NCI-H82 (cell line): ENCODE measurements around the gene CPTP.

Experiments
- DNase-seq: peaks from one replicate; lab custom pipeline; 2025; lab: John Stamatoyannopoulos, UW

CPTP gene

DNA sequence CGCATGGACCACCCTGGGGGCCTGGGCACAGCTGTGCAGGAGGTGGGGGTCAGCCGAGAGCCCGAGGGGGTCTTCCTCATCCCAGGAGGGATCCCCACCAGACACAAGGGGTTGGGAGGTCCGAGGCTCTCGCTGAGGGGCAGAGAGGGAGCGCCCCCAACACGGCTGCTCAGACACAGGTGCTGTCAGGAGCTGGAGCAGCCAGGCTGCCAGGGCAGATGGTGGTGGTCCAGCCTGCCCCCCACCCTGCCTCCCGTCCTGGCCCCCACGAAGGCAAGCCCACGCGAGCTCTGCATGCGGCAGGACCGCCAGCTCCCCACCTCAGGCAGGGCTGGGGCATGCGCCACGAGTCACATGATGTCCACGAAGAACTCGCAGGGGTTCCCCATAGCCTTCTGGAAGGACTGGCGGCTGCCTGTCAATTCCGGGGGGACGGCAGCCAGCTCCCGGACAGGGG lies 11.2 kb downstream of the CPTP start:
- DNase-seq = no peak

DNA sequence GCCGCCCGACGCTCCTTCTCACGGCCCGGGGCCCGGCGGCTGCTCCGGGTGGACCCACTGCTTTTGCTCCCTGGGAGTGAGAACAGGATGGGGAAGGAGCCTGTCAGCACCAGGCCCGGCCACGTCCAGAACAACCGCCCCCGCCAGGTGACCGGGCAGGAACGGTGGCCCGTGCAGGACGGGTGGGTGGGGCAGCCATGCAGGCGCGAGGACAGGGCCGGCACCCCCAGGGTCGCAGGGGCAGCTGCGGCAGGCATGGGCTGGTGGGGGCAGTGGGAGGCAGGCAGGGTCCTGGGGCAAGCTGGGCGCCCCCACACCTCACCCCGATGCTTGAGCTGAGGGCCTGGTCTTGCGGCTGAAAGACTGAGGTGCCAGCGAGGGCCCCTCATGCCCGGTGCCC lies 11.8 kb downstream of the CPTP start:
- no peak for DNase-seq

DNA sequence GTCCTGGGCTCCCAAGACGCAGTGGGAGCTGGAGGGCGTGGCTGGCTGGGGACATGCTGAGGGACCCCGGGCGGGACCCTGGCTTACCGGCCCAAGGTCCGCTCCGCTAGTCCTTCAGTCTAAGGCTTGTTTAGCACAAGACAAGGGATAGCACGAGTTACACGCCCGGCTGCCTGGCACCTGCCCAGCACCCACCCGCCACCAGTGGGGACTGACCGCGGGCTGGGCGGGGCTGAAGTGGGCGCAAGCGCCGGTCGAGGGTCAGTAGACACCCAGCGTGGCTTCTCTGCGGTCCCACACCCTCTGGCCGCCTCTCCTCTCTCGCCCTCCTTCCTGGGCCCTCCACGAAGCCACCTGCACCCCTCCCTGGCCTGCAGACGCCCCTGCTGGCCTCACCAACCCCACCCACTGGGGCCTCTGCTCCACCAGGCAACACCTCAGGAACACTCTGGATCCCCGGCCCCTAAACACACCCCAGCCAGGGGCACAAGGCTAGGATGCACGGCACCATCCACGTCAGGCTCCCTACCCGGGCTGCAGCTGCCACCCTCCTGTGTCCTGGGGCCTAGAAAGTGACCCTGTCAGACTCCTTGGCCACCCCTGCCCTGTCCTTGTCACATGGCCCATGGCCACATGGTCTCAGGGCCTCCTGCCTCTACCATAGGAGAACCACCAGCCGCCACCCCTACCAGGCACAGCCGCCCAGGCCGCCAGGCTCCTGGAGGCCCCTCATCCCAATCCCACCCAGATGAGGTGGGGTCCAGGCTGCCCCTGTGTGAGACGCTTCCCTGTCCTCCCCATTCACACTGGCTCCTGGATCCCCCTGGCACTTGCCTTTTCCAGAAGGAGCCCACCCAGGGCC lies 12.6 kb downstream of the CPTP start:
- DNase-seq = no peak

DNA sequence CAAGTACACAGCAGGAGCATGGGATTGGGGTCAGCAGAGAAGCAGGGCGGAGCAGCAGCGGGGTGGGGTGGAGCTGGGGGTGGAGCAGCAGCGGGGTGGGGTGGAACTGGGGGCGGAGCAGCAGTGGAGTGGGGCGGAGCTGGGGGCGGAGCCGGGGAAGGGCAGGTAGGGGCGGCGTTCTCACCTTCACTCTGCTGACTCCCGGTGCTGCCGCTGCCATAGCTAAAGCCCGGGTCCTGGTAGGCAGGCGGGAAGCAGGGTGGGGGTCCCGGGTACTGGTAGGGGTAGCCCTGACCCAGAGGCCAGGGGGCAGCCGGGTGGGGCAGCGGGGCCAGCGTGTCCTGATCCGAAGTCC lies 13.2 kb downstream of the CPTP start:
- peak; percentile 67 for DNase-seq

DNA sequence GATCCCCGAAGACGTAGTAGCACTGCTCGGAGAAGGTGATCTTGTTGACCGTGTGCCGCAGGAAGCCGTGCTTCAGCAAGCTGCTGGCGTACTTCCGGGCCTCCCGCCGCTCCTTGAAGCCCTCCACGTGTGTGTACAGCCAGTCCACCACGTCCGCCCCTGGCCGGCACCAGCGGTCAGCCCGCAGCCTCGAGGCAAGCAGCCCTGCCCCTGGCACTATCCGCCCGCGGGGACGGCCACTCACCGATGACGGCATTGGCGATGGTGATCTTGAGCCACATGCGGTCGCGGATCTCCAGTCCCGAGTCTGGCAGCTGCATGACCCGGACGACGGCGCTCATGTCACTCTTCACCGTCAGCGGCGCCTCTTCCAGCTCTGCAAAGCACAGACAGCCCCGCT lies 13.7 kb downstream of the CPTP start:
- no peak for DNase-seq

DNA sequence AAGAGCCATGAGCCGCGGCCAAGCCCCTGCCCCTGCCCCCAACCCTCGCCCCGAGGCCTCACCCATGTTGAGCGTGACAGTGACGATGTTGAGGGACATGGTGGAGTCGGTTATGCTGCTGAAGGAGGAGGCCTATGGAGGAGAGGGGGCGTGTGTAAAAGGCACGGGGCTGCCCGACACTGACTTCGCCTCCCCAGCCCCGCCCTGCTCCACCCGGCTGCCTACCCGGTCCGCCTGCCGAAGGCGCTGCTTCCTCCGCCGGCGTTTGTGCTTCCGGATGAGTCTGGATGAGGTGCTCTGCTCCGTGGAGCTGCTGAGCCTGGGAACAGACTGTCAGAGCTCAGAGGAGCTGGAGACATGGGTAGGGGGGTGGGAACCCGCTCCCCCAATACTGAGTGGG lies 15.6 kb downstream of the CPTP start:
- DNase-seq = no peak

DNA sequence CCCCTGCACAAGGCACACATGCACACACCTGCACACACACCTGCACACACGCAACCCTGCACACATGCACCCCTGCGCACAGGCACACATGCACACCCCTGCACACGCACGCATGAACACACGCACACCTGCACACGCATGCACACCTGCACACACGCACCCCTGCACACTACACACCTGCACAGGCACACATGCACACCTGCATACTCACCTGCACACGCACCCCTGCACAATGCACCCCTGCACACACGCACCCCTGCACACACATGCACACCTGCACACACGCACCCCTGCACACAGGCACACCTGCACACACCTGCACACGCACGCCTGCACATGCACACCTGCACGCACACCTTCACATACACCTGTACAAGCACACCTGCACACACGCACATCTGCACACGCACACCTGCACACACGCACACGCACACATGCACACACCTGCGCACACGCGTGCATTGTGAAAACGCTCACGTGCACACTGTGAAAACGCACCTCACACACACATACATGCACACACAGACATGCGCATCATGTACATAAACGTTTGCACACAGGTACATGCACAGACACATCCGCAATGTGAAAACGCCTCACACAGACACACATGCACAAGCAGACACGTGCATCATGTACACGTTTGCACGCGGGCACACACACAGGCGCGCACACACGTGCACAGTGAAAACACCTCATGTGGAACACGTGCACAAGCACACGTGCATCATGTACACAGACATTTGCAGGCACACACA lies 16.4 kb downstream of the CPTP start:
- DNase-seq = no peak

DNA sequence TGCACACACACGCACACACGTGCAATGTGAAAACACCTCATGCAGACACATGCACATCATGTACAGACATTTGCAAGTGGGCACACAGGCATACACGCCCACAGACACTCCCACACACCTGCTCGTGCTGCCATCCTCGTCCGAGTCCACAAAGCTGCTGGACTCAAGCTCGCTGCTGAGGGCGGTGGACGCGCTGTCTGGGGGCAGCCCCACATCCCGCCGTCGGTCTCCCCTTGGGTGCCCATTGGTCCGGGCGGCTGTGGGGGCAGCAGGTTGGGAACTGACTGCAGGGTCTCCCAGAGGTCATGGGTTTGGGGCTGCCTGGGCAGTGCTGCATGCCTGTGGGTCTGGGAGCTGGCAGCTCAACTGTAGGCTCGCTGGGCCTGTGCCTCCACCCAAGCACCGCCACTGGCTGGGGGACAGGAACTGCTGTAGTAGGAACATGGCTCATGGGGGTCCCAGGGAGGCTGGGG lies 17.0 kb downstream of the CPTP start:
- DNase-seq = no peak

DNA sequence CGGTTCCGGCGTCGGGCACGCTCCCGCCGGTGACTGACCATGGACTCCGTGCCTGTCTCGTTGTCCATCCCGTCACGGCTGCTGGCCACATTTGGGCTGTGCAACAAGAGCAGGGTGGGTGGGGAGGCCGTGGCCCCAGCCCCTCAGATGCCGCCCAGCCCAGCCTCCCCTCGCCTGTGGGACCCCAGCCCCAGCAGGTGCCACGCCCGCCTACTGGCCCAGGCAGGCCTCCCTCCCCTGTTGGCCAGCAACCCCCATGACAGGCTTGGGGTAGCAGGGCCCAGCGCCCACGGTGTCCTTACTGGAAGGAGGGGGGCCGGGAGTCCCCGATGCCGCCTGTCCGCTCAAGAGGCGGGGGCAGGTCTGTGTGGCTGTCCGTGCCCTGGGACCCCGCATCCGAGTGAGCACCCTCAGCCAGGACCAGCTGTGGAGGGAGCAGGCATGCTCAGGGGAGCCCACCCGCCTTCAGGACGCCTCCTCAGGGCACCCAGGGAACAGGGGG lies 17.5 kb downstream of the CPTP start:
- DNase-seq = no peak

DNA sequence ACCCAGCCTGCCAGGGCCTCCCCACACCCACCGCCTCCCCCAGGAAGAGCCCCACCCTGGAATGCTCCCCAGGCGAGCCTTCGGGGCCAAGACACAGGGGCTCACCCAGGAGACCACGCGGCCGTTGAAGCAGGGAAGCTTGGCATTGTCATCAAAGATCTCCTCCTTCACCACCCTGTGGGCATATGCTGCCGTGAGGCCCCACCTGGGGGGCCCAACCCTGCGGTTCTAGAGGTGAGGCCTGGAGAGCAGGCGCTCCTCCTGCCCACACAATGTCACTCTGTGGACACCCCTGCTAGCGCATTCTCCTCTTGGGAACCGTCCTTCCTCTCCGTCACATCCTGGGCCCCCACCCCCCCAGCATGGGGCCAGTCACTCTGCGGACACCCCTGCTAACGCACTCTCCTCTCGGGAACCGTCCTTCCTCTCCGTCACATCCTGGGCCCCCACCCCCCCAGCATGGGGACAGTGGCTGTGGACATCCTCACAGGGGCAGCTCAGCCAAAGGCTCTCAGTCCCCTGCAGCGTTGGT lies 18.0 kb downstream of the CPTP start:
- no peak for DNase-seq

DNA sequence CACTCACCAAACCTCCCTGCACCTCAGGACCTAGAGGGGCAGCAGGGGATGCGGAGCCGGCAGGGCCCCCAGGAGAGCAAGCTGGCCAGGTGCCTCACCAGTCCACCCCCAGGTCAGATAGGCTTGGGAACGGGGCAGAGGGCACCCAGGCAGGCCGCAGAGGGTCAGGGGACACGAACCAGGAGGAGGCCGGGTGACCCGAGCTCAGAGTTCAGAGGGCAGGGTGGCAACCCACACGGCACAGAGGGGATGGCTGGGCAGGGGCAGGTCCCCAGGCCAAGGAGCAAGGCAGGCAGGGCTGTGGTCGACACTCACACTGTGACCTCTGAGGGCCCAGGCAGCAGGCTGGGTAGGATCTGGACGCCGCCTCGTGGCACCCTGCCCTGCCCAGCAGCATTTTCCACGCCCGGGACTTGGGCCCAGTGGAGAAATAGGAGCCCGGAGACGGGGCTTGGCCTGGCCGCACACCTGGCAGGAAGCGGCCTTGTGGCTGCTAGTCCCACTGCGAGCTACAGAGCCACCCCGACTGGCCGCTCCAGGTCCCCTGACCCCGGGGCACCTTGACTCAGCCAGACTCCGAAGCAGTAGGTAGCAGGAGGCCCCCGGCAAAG lies 19.3 kb downstream of the CPTP start:
- no peak for DNase-seq

DNA sequence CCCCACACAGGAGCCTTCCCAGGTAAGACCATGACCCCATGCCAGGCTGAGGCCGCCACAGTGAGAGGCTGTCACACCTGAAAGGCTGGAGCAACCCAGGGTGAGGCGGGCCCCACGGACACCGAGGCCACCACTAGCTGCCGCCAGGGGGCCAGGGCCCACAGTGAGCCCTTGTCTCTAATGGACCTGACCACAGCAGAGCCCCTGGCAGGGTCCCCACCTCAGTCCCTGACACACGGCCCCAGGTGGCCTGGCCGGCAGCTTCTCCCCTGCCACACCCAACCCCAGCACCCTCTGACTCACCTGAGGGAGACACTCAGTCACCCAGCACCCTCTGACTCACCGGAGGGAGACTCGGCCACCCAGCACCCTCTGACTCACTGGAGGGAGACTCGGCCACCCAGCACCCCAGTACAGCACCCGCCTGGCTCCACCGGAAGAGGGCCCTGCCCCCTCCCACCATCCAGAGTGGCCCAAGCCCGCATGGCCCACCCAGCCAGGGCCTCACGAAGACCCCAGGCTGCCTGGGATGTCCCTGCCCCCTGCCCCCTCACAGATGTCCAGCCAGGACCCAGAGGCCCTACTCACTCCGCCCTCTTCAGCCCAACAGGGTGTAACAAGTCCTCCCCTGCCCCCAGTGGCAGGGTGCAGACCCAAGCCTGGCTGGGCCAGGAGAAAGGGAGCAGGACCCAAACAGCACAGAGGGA lies 20.2 kb downstream of the CPTP start:
- peak; percentile 72 for DNase-seq

DNA sequence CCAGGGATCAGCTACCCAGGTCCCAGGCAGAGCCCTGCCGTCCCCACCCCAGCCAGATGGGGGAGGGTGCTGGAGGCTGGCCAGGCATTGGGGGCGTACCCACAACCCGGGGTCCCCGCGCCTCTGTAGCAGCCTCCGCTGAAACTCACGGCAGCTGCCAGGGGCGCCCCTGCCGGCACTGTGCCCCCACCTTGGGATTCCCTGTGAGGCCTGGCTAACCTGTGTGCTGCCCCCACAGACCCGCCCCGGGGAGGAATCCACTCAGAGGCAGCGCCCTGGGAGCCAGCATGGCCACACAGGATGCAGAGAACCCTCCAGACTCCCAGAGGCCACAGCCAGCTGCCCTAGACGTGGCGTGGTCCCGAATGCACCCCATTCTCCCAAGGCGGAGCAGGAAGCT lies 20.8 kb downstream of the CPTP start:
- no peak for DNase-seq

DNA sequence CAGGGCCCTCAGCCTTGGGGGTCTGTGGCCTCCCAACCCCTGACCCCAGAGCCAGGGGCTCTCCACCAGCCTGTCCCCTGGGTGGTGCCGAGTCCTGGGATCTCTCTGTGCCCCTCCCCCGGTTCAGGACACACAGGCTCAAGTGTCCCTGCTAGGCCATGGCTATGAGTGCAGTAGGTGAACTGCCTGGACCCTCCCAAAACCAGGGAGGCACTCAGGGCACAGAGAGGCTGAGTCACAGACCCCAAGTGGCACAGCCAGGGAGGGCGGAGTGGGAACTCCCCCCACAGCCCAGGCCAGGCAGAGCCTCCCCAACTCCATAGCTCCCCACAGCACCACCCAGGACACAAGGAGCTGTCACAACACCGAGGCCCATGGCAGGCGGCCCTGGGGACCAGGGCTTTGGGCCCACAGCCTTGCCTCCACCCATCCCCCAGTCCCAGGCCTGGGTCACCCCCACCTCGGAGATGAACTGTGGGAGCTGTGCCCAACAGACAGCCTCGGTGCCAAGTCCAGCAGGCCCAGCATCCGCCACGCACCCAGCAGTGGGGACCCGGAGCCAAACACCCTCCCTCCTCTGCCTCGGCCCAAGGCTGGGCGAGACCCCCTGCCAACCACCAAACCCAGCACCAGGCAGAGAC lies 21.4 kb downstream of the CPTP start:
- no peak for DNase-seq

DNA sequence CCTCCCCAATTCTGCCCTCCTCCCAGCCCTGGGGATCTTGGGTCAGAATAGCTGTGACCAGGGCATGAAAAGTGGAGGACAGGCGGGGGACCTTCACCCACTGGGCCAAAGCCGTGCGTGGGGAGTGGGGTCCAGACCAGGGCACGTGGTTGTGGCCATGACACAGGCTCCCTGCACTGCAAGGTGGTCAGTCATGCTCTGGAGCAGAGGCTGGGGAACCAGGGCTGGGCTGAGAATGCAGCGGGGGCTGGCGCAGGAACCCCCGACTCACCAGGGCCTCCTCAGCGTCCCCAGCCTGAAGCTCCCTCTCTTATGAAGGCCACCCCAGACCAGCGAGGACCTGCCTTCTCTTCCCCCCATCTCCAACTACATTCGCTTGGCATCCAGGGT lies 21.9 kb downstream of the CPTP start:
- DNase-seq = no peak

DNA sequence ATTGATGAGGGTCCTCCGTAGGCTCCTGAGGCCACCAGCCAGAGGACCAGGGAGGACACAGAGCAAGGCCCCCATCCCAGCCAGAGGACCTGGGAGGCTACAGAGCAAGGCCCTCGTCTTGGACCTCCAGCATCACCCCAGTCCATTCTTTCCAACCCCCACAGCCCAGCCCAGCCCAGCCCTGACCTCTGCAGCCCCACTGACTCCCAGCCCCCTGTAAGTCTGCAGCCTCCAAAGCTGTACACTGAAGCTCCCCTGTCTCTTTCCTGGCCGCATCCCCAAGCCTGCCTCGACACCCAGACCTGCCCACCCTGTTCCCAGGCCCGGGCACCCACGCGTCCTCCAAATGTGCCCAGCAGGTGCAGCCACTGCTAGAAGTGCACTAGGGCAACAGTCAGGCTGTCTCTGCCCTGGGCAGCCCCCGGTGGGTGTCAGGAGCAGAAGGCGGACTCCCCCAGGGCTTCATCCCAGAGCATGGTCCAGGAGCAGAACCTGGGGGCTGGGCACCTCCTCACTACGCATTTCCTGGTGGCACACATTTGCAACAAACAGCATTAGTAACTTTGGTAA lies 22.5 kb downstream of the CPTP start:
- no peak for DNase-seq

DNA sequence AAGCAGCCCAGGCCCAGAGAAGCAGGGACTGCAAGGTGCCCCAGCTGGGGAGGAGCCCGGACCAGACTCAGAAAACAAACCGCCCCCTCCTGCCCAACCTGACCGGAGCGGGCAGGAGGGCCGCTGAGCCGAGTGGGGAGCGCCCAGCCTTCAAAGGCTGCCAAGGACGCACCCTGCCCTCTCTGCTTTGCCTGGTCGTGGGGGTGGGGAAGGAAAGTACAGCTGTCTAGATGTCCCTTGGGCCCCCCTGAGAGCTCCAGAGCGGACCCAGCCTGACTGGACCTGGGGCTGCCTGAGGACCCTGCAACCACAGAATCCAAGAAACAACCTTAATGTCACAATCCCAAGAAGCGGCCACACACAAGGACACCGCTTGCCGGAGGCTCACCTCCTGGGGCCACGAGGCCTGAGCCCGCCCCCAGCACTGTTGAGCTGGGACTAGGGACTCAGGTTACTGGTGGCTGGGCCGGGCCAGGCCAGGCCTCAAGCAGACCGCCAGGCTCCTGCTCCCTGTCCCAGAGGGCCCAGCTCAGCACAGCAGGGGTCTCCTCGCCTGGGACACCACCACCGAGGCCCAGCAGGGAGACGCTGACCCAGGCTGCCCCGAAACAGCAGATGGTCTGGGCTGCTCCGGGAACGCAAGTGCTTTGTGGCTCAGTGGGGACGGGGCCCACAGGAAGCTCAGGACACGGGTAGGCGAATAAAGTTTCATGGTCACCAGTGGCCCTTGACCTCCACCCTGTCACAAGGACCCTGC lies 23.2 kb downstream of the CPTP start:
- peak; percentile 64 for DNase-seq

DNA sequence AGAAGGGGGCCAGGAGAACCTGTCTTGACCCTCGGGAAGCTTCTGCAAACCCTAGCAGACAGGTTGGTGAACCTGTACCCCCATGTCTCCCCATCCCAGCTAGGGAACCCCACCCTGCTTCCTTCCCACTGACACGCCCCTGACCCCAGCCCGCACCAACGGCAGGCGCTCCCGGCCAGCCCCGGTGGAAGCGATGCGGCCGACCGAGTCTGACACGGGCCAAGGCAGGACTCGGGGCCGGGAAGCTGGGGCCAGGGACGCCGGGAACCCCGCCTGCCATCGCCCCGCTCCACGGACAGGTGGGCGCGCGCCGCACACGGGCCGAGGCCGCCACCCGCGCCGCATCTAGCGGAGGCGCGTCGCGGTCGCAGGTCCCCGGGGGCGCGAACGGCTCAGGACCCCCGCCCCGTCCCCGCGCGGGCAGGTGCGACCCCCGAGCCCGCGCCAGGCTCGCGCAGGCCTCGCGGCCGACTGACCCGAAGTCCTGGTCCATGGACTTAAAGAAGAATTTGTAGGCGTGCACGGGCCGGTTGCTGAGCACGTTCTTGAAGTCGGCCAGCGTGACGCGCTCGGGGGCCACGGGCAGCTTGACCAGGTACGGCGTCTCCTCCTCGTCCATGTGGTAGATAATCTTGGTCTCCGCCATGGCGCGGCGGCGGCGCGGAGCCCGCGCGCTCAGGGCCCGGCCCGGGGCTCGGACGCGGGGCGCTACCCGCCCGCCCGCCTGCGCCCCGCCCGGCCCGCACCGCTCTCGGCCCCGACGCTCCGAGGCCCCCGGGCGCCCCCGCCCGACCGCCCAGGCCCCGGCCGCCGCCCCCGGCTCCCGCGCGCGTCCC lies 24.0 kb downstream of the CPTP start:
- peak; percentile 63 for DNase-seq
